Erythroblast (primary cell): Measurements from ENCODE around the gene AK5.

Source experiments
- GATA1 ChIP-seq: IDR thresholded peaks from 2 replicates; pipeline ENCODE4 v1.6.1; 2011; ENCODE audit warnings: low read depth, mild to moderate bottlenecking, control low read depth, low read length, moderate library complexity
- POLR2A ChIP-seq: IDR thresholded peaks from 2 replicates; pipeline ENCODE4 v1.6.1; 2011; ENCODE audit warnings: mild to moderate bottlenecking, low read length

DNA sequence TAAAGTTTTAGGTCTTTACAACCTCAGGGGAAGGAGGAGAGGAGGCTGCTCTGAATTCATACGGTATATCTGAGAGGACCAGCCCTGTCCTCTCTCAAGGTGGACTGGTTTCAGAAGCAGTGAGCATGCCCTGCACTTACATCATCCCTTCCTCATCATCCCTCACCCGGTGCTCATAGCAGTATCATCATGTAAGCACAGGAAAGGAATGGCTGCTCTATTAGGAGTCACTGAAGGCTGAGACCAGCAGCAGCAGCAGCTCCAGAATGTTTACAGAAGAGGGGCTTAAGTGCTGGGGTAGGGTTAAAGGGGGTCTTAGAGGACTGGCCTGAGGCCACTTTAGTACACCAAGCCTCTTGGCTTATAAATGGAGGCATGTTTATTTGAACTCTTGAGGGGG lies 185.9 kb downstream of the AK5 start:
- TF ChIP-seq POLR2A (no peak), GATA1 (no peak)
